PC-3 (cell line): Measurements from ENCODE around the gene CEP85L. TPM values are rescaled to one million over a fixed set of nuclear protein-coding genes. Genes with fewer than 3 reads are reported as not detected.

Source experiments
- ATAC-seq: fragments of 200-7000 bp; cut with Tn5 transposase; 2 replicates; pipeline ENCODE4 v1.9.1; 2020; ENCODE audit warnings: mild to moderate bottlenecking, moderate library complexity
- BruUV-seq: library from RNA; stranded (reverse); fragments of 400-500 nt; replicated peaks from 2 replicates; lab custom pipeline; 2021; lab: Mats Ljungman, UMichigan
- CTCF ChIA-PET: fragments of 300-600 bp; sonication (Branson Sonifier 250); formaldehyde crosslinking; loops from one replicate; lab custom pipeline; 2022; ENCODE audit warnings: antibody characterized with exemption; lab: Charles Lee
- POLR2A ChIA-PET: fragments of 300-600 bp; sonication (Branson Sonifier 250); formaldehyde crosslinking; loops from one replicate; lab custom pipeline; 2022; ENCODE audit warnings: antibody characterized with exemption; ENCODE audit not compliant: unreplicated experiment; lab: Charles Lee
- DNase-seq: peaks from one replicate; pipeline ENCODE4 v3.0.0-alpha.2; 2015
- H2AFZ ChIP-seq: fragments of 300-600 bp; sonication (generic); 2 replicates; pipeline ENCODE4 v1.6.0; 2016; ENCODE audit warnings: antibody characterized with exemption, low read length
- H3F3A ChIP-seq: fragments of 300-600 bp; sonication (generic); one replicate; pipeline ENCODE4 v1.6.0; 2017; ENCODE audit warnings: antibody characterized with exemption, low read length, control low read depth, mild to moderate bottlenecking; ENCODE audit not compliant: unreplicated experiment
- H3K27ac ChIP-seq: fragments of 300-600 bp; sonication (generic); 2 replicates; pipeline ENCODE4 v1.5.1; 2016; ENCODE audit warnings: mild to moderate bottlenecking, low read length
- H3K27me3 ChIP-seq: fragments of 300-600 bp; sonication (generic); 2 replicates; pipeline ENCODE4 v1.6.1; 2016; ENCODE audit warnings: low read length, mixed read lengths
- H3K36me3 ChIP-seq: fragments of 300-600 bp; sonication (generic); 2 replicates; pipeline ENCODE4 v1.6.1; 2016; ENCODE audit warnings: low read depth, mixed run types, low read length, mixed read lengths
- H3K4me1 ChIP-seq: fragments of 300-600 bp; sonication (generic); 2 replicates; pipeline ENCODE4 v1.5.1; 2016; ENCODE audit warnings: low read length; ENCODE audit not compliant: insufficient read depth
- H3K4me2 ChIP-seq: fragments of 300-600 bp; sonication (generic); 2 replicates; pipeline ENCODE4 v1.6.0; 2016; ENCODE audit warnings: low read length
- H3K4me3 ChIP-seq: fragments of 300-600 bp; sonication (generic); 2 replicates; pipeline ENCODE4 v1.5.1; 2016; ENCODE audit warnings: mild to moderate bottlenecking, low read length, mixed read lengths
- H3K79me2 ChIP-seq: fragments of 300-600 bp; sonication (generic); 2 replicates; pipeline ENCODE4 v1.6.1; 2017; ENCODE audit warnings: low read length, mixed read lengths
- H3K9ac ChIP-seq: fragments of 300-600 bp; sonication (generic); 2 replicates; pipeline ENCODE4 v1.6.0; 2016; ENCODE audit warnings: mild to moderate bottlenecking, low read length
- H3K9me2 ChIP-seq: fragments of 300-600 bp; sonication (generic); replicated peaks from 2 replicates; pipeline ENCODE4 v1.6.1; 2016; ENCODE audit warnings: mixed run types, low read length, mixed read lengths
- H3K9me3 ChIP-seq: fragments of 300-600 bp; sonication (generic); 2 replicates; pipeline ENCODE4 v1.6.1; 2016; ENCODE audit warnings: low read length, mixed read lengths
- H4K20me1 ChIP-seq: fragments of 300-600 bp; sonication (generic); 2 replicates; pipeline ENCODE4 v1.6.1; 2016; ENCODE audit warnings: low read length, mixed read lengths
- EZH2 ChIP-seq: fragments of 300-600 bp; sonication (generic); IDR thresholded peaks from one replicate; pipeline ENCODE4 v1.6.1; 2017; ENCODE audit warnings: antibody characterized with exemption, mild to moderate bottlenecking, low read length; ENCODE audit not compliant: unreplicated experiment
- EZH2phosphoT487 ChIP-seq: fragments of 300-600 bp; sonication (generic); IDR thresholded peaks from 2 replicates; pipeline ENCODE4 v1.6.1; 2018; ENCODE audit warnings: mild to moderate bottlenecking, antibody characterized with exemption, low read length, borderline replicate concordance
- intact Hi-C: fragments of 100-400 bp; cut with micrococcal nuclease; formaldehyde crosslinking; loops from 2 replicates; pipeline ENCODE4 v1.9.0; 2023
- total RNA-seq: library from RNA; depleted of rRNA; stranded (reverse); fragments of >200 nt; gene quantifications from 2 replicates; pipeline ENCODE4 v1.2.3, GENCODE V29; 2014
- TF ChIP-seq, protein P1 (sequence below): fragments of 300-600 bp; sonication (generic); conservative IDR thresholded peaks from 2 replicates; pipeline ENCODE4 v1.5.1; 2017; ENCODE audit warnings: antibody characterized with exemption, low read depth, mild to moderate bottlenecking, low read length

CEP85L gene
- total RNA-seq, 1 experiment from 2014 or later = 7.8 TPM

DNA sequence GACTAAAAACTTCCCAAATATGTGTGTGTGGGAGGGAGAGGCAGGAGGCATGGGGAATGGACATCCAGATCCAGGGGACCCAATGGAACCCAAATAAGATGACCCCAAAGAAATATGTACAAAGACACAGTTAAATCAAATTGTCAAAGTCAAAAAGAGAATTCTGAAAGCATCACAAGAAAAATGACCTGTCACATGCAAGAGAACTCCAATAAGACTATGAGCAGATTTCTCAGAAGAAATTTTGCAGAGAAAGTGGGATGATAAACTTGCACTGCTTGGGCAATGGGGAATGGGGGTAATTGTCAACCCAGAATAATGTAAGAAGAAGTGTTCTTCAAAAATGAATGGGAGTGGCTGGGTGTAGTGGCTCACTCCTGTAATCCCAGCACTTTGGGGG lies 162.8 kb downstream of the CEP85L start:
- no peak overlapping the region for H3K9ac ChIP-seq
- H3K36me3 ChIP-seq = peaks cover 19% of the 10 kb centered on the region
- no peaks in the 10 kb centered on the region for H3K9me3 ChIP-seq
- ChIA-PET CTCF (no interaction called here), POLR2A (no interaction called here)
- no peaks in the 10 kb centered on the region for H4K20me1 ChIP-seq
- no peak overlapping the region for H3K4me2 ChIP-seq
- intact Hi-C loops = no loop called here
- H2AFZ ChIP-seq = no peak overlapping the region
- H3K79me2 ChIP-seq = no peaks in the 10 kb centered on the region
- no peaks in the 10 kb centered on the region for H3K4me1 ChIP-seq
- H3K27ac ChIP-seq = no peak overlapping the region
- no peak for DNase-seq
- no TSS peak for BruUV-seq
- H3K9me2 ChIP-seq = no peaks in the 10 kb centered on the region
- no peak for TF ChIP-seq EZH2phosphoT487
- TF ChIP-seq EZH2 = no peak
- TF ChIP-seq, protein P1, sequence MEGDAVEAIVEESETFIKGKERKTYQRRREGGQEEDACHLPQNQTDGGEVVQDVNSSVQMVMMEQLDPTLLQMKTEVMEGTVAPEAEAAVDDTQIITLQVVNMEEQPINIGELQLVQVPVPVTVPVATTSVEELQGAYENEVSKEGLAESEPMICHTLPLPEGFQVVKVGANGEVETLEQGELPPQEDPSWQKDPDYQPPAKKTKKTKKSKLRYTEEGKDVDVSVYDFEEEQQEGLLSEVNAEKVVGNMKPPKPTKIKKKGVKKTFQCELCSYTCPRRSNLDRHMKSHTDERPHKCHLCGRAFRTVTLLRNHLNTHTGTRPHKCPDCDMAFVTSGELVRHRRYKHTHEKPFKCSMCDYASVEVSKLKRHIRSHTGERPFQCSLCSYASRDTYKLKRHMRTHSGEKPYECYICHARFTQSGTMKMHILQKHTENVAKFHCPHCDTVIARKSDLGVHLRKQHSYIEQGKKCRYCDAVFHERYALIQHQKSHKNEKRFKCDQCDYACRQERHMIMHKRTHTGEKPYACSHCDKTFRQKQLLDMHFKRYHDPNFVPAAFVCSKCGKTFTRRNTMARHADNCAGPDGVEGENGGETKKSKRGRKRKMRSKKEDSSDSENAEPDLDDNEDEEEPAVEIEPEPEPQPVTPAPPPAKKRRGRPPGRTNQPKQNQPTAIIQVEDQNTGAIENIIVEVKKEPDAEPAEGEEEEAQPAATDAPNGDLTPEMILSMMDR = no peak
- no peak for ATAC-seq
- no peaks in the 10 kb centered on the region for H3K27me3 ChIP-seq
- H3K4me3 ChIP-seq = no peak overlapping the region
- H3F3A ChIP-seq = no peaks in the 10 kb centered on the region

DNA sequence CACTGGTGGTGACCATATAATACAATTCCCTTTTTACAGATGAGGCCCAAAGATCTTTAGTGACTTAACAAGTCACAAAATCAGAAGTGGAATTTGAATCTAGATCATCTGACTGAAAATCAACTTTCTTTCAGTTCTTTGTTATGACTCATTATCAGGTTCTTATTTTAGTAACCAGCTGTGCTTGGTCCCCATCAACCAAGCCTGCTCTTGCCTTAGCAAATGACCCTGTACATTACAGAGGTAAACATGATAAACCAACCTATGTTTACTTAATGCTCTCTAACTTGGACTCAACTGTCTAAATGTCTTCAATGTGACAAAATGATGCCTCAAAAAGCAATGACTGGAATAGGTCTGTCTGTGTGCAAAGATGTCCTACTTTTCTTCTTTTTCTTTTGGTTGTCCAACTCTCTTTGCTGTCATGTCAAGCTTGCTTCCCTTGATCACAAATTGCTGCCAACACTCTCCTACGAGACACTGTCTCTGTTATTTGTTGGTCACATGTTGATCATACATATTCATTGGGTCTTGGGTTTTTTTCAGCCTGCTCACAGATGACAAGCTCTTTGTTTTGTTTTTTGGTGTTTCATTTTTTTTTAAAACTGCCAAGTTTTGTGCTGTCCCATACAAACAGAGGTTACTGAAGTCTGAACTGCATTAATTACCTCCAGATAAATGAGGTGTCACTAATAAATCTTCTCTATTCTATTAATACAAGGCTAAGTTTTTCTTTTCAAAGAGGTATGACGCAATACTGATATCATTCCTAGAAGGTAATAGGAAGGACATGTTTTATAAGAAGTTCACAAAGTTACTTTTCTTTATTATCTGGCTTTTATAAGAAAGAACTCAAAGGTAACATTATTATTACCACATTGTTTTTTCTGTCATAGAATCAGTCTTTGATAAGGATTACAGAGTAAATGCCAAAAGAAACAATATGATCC lies 165.5 kb downstream of the CEP85L start:
- Histone ChIP-seq H3K36me3 (peaks cover 19% of the 10 kb centered on the region), H3K9ac (no peak overlapping the region), H2AFZ (no peak overlapping the region), H3K4me2 (no peak overlapping the region), H4K20me1 (no peaks in the 10 kb centered on the region), H3K4me1 (no peaks in the 10 kb centered on the region), H3K9me3 (no peaks in the 10 kb centered on the region), H3K79me2 (no peaks in the 10 kb centered on the region), H3K27me3 (no peaks in the 10 kb centered on the region), H3F3A (no peaks in the 10 kb centered on the region), H3K4me3 (no peak overlapping the region), H3K27ac (no peak overlapping the region), H3K9me2 (no peaks in the 10 kb centered on the region)
- no TSS peak for BruUV-seq
- no peak for DNase-seq
- TF ChIP-seq EZH2 (no peak), EZH2phosphoT487 (no peak)
- TF ChIP-seq, protein P1 = no peak
- intact Hi-C loops = no loop called here
- CTCF ChIA-PET = interaction anchor here (0.6 kb wide), 1 partner anchor 33 kb away, joined by 7 read pairs; no protein-coding TSS in a partner anchor
- POLR2A ChIA-PET = no interaction called here
- ATAC-seq = no peak

DNA sequence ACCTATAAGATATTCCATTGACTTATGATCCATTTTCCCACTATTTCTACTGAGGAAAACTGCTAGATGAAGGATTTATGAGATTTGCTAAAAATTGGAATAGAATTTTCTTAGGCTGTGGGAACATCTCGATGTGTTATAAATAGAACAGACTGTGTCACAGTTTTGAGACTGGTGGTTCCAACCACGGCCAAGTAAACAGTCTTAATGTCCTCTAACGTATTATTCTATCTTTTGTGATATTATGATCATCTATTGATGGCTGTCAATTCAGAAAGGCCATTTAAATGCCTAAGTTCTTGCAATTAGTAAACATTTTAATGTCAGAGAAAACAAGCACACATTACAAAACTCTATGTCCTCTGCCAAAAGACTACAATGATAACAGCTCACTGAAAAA lies 174.8 kb downstream of the CEP85L start:
- H3K9ac ChIP-seq = no peak overlapping the region
- no peak overlapping the region for H3K27ac ChIP-seq
- H4K20me1 ChIP-seq = no peaks in the 10 kb centered on the region
- H3K27me3 ChIP-seq = no peaks in the 10 kb centered on the region
- H2AFZ ChIP-seq = no peak overlapping the region
- no peaks in the 10 kb centered on the region for H3K36me3 ChIP-seq
- ATAC-seq (no peak), DNase-seq (no peak)
- no peak overlapping the region for H3K4me2 ChIP-seq
- no peak overlapping the region for H3K4me3 ChIP-seq
- H3K79me2 ChIP-seq = no peaks in the 10 kb centered on the region
- TF ChIP-seq EZH2 = no peak
- TF ChIP-seq, protein P1 = no peak
- TF ChIP-seq EZH2phosphoT487 = no peak
- no TSS peak for BruUV-seq
- H3F3A ChIP-seq = no peaks in the 10 kb centered on the region
- ChIA-PET CTCF (no interaction called here), POLR2A (no interaction called here)
- H3K9me2 ChIP-seq = no peaks in the 10 kb centered on the region
- no peaks in the 10 kb centered on the region for H3K4me1 ChIP-seq
- intact Hi-C loops = no loop called here
- H3K9me3 ChIP-seq = no peaks in the 10 kb centered on the region
